OCI-LY1 (cell line): ENCODE data around the gene IFITM5.

ENCODE experiments used
- EZH2 ChIP-seq: fragments of 200-600 bp; sonication (generic), shearing (Covaris generic); IDR thresholded peaks from 2 replicates; pipeline ENCODE4 v1.8.0; 2017; ENCODE audit warnings: borderline replicate concordance, mixed run types, mild to moderate bottlenecking, antibody characterized with exemption, low read length, moderate library complexity, mixed read lengths
- TF ChIP-seq, protein P1 (sequence below): fragments of 200-600 bp; sonication (generic), shearing (Covaris generic); IDR thresholded peaks from 2 replicates; pipeline ENCODE4 v1.5.1; 2017; ENCODE audit warnings: mild to moderate bottlenecking, antibody characterized with exemption, low read length, moderate library complexity, mixed read lengths

DNA sequence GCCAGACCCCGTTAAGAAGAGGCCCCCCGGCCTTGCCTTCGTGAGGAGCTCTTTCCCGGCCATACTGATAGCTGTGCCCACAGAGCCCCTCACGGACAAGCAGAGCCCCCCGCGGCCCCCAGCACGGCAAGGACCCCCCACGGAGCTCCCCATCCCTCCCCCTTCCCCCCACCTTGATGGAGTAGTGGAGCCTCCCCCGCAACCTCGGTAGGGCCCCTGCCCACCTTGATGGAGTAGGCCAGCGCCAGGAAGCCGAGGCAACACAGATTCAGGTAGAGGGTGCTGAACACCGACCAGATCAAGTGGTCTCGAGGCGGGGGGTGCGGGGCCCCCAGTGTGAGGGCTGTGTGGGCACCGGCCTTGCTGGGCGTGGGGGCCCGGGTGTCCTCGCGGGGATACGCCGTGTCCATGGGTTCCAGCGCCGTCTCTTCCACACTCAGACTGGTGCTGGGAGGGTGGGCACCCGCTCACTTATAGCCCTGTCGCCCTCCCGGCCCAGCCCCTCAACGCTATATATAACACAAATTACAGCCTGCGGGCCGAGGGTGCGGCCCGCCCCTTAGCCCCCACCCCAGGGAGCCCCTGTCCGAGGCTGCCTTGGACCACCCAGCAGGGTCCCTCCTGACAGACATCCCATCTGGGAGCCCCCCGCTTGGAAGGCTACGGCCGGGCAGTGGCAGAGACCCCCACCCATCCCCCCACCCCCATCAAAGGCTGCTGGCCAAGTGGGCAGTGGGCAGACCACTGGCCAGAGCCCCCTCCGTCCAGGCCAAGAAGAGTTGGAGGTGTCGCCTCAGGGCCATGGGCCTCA is at the start of gene IFITM5:
- TF ChIP-seq, protein P1, sequence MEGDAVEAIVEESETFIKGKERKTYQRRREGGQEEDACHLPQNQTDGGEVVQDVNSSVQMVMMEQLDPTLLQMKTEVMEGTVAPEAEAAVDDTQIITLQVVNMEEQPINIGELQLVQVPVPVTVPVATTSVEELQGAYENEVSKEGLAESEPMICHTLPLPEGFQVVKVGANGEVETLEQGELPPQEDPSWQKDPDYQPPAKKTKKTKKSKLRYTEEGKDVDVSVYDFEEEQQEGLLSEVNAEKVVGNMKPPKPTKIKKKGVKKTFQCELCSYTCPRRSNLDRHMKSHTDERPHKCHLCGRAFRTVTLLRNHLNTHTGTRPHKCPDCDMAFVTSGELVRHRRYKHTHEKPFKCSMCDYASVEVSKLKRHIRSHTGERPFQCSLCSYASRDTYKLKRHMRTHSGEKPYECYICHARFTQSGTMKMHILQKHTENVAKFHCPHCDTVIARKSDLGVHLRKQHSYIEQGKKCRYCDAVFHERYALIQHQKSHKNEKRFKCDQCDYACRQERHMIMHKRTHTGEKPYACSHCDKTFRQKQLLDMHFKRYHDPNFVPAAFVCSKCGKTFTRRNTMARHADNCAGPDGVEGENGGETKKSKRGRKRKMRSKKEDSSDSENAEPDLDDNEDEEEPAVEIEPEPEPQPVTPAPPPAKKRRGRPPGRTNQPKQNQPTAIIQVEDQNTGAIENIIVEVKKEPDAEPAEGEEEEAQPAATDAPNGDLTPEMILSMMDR: no peak
- TF ChIP-seq EZH2: no peak
